WTC11 (cell line): ENCODE data around the gene HLCS. TPM values are rescaled to one million over a fixed set of nuclear protein-coding genes. Genes with fewer than 3 reads are reported as not detected.

ENCODE experiments used
- ATAC-seq: fragments of 200-7000 bp; cut with Tn5 transposase; 2 replicates; pipeline ENCODE4 v1.10.0; 2021; ENCODE audit warnings: mild to moderate bottlenecking, moderate library complexity
- CTCF ChIA-PET: fragments of 300-600 bp; sonication (Branson Sonifier 250); formaldehyde crosslinking; loops from one replicate; lab custom pipeline; 2021; ENCODE audit warnings: antibody characterized with exemption; lab: Charles Lee
- POLR2A ChIA-PET: fragments of 350-600 bp; sonication (Branson Sonifier 250); formaldehyde crosslinking; loops from one replicate; lab custom pipeline; 2021; ENCODE audit warnings: antibody characterized with exemption; lab: Charles Lee
- DNase-seq: peaks from one replicate; pipeline ENCODE4 v3.0.0; 2021; ENCODE audit warnings: low spot score
- H3K27ac Mint-ChIP-seq: 2 replicates; pipeline ENCODE4 v1.8.0; 2021; ENCODE audit warnings: mixed read lengths
- H3K27me3 Mint-ChIP-seq: 2 replicates; pipeline ENCODE4 v1.8.0; 2021; ENCODE audit warnings: low read depth, mild to moderate bottlenecking, moderate library complexity, mixed read lengths
- H3K36me3 Mint-ChIP-seq: 2 replicates; pipeline ENCODE4 v1.8.0; 2021; ENCODE audit warnings: mixed read lengths
- H3K4me1 Mint-ChIP-seq: 2 replicates; pipeline ENCODE4 v1.8.0; 2022; ENCODE audit warnings: mixed read lengths
- H3K4me3 Mint-ChIP-seq: 2 replicates; pipeline ENCODE4 v1.8.0; 2021; ENCODE audit warnings: mild to moderate bottlenecking, moderate library complexity, mixed read lengths
- H3K9me3 Mint-ChIP-seq: 2 replicates; pipeline ENCODE4 v1.8.0; 2021; ENCODE audit warnings: mixed read lengths
- ATF6 ChIP-seq: sonication (generic); formaldehyde crosslinking; IDR thresholded peaks from 2 replicates; pipeline ENCODE4 v1.8.1; 2023; ENCODE audit warnings: mild to moderate bottlenecking, missing genetic modification reagents
- EMX1 ChIP-seq: fragments of 250-450 bp; sonication (Bioruptor Pico); IDR thresholded peaks from 2 replicates; pipeline ENCODE4 v1.8.0; 2021; ENCODE audit warnings: mild to moderate bottlenecking
- ERG ChIP-seq: fragments of 250-450 bp; sonication (Bioruptor Pico); IDR thresholded peaks from 2 replicates; pipeline ENCODE4 v1.8.0; 2021; ENCODE audit warnings: mild to moderate bottlenecking
- FOXP1 ChIP-seq: sonication (generic); formaldehyde crosslinking; IDR thresholded peaks from 2 replicates; pipeline ENCODE4 v1.8.0; 2022; ENCODE audit warnings: missing genetic modification reagents, mild to moderate bottlenecking, moderate library complexity, borderline replicate concordance
- FOXP4 ChIP-seq: sonication (generic); formaldehyde crosslinking; IDR thresholded peaks from 2 replicates; pipeline ENCODE4 v1.8.0; 2022; ENCODE audit warnings: mild to moderate bottlenecking, missing genetic modification reagents
- GRHL2 ChIP-seq: fragments of 250-450 bp; sonication (Bioruptor Pico); IDR thresholded peaks from 2 replicates; pipeline ENCODE4 v1.8.0; 2022; ENCODE audit warnings: mild to moderate bottlenecking, moderate library complexity; ENCODE audit not compliant: insufficient replicate concordance, severe bottlenecking
- MXD4 ChIP-seq: fragments of 250-450 bp; sonication (Bioruptor Pico); IDR thresholded peaks from 2 replicates; pipeline ENCODE4 v1.8.0; 2021; ENCODE audit warnings: mild to moderate bottlenecking, moderate library complexity, borderline replicate concordance
- NFATC4 ChIP-seq: fragments of 250-450 bp; sonication (Bioruptor Pico); IDR thresholded peaks from 2 replicates; pipeline ENCODE4 v1.9.0; 2021; ENCODE audit warnings: mild to moderate bottlenecking
- NR3C1 ChIP-seq: sonication (generic); formaldehyde crosslinking; conservative IDR thresholded peaks from 2 replicates; pipeline ENCODE4 v1.8.1; 2023; ENCODE audit warnings: low read depth, mild to moderate bottlenecking, missing genetic modification reagents
- RORB ChIP-seq: fragments of 250-450 bp; sonication (Bioruptor Pico); IDR thresholded peaks from 2 replicates; pipeline ENCODE4 v1.9.0; 2021; ENCODE audit warnings: mild to moderate bottlenecking
- STAT6 ChIP-seq: sonication (generic); formaldehyde crosslinking; conservative IDR thresholded peaks from 2 replicates; pipeline ENCODE4 v1.8.1; 2023; ENCODE audit warnings: mild to moderate bottlenecking, low read depth, missing genetic modification reagents, moderate library complexity
- USF1 ChIP-seq: sonication (generic); formaldehyde crosslinking; IDR thresholded peaks from 2 replicates; pipeline ENCODE4 v1.8.0; 2022; ENCODE audit warnings: mild to moderate bottlenecking, missing genetic modification reagents
- USF2 ChIP-seq: sonication (generic); formaldehyde crosslinking; IDR thresholded peaks from 2 replicates; pipeline ENCODE4 v1.8.1; 2023; ENCODE audit warnings: mild to moderate bottlenecking, missing genetic modification reagents, moderate library complexity
- ZBTB21 ChIP-seq: sonication (generic); formaldehyde crosslinking; IDR thresholded peaks from 2 replicates; pipeline ENCODE4 v1.8.1; 2023; ENCODE audit warnings: mild to moderate bottlenecking, missing genetic modification reagents, borderline replicate concordance
- ZNF317 ChIP-seq: sonication (generic); formaldehyde crosslinking; IDR thresholded peaks from 2 replicates; pipeline ENCODE4 v1.8.1; 2023; ENCODE audit warnings: low read depth, mild to moderate bottlenecking, moderate library complexity, missing genetic modification reagents, borderline replicate concordance
- ZNF423 ChIP-seq: fragments of 250-450 bp; sonication (Bioruptor Pico); IDR thresholded peaks from 2 replicates; pipeline ENCODE4 v2.1.2; 2022; ENCODE audit warnings: mild to moderate bottlenecking, moderate library complexity
- ZNF532 ChIP-seq: fragments of 250-450 bp; sonication (Bioruptor Pico); IDR thresholded peaks from 2 replicates; pipeline ENCODE4 v1.9.0; 2021; ENCODE audit warnings: mild to moderate bottlenecking, borderline replicate concordance
- total RNA-seq: library from RNA; stranded (reverse); gene quantifications from 3 replicates; pipeline ENCODE4 v1.2.3, GENCODE V29; 2021

HLCS gene
- total RNA-seq, 1 experiment from 2014 or later = 9.3 TPM

- TF ChIP-seq USF2 (no peak), ATF6 (CRISPR knock-in tag) (no peak), MXD4 (CRISPR knock-in tag) (no peak), RORB (CRISPR knock-in tag) (no peak), ZNF423 (CRISPR knock-in tag) (no peak)
Measured at GRCh38 chr21:36734367-36735200, 231.9 kb downstream of the HLCS start (continued).

- no peak overlapping the region for H3K4me3 Mint-ChIP-seq
- H3K27ac Mint-ChIP-seq = no peak overlapping the region
- CTCF ChIA-PET = interaction anchor here (0.7 to 2.5 kb wide), 2 partner anchors 14 to 120 kb away, joined by 5 to 9 read pairs; no protein-coding TSS in a partner anchor
- POLR2A ChIA-PET = interaction anchor here (0.7 kb wide), 1 partner anchor 16 kb away, joined by 3 read pairs; no protein-coding TSS in a partner anchor
- ATAC-seq (no peak), DNase-seq (no peak)
- H3K4me1 Mint-ChIP-seq = peaks cover 8% of the 10 kb centered on the region
- H3K36me3 Mint-ChIP-seq = no peaks in the 10 kb centered on the region
- H3K9me3 Mint-ChIP-seq = no peaks in the 10 kb centered on the region
- H3K27me3 Mint-ChIP-seq = no peaks in the 10 kb centered on the region; the same call in none of the 2 replicates
- TF ChIP-seq NFATC4 (CRISPR knock-in tag) (no peak), ZBTB21 (no peak), NR3C1 (CRISPR knock-in tag) (no peak), ZNF317 (CRISPR knock-in tag) (no peak), STAT6 (CRISPR knock-in tag) (no peak), ERG (no peak), USF1 (CRISPR knock-in tag) (no peak), FOXP1 (no peak), EMX1 (CRISPR knock-in tag) (no peak), GRHL2 (CRISPR knock-in tag) (no peak), ATF6 (CRISPR knock-in tag) (no peak), FOXP4 (no peak), ZNF532 (no peak)
Measured at GRCh38 chr21:36733857-36734256, 232.6 kb downstream of the HLCS start.
